H1 (cell line): Measurements from ENCODE around the gene PPARA. TPM values are rescaled to one million over a fixed set of nuclear protein-coding genes. Genes with fewer than 3 reads are reported as not detected.

Experiments
- CTCF ChIA-PET: fragments of 300-600 bp; sonication (Branson Sonifier 250); formaldehyde crosslinking; loops from one replicate; lab custom pipeline; 2021; ENCODE audit not compliant: partially characterized antibody; lab: Charles Lee
- POLR2A ChIA-PET: fragments of 300-600 bp; sonication (Branson Sonifier 250); formaldehyde crosslinking; loops from one replicate; lab custom pipeline; 2021; ENCODE audit warnings: inconsistent platforms; ENCODE audit not compliant: partially characterized antibody; lab: Charles Lee
- DNase-seq, 2 experiments: peaks; one replicate each; pipeline versions ENCODE4 v3.0.0 to v3.0.0-alpha.2; 2010 to 2022; ENCODE audit warnings: low spot score in 2 of 2, low read depth in 1 of 2, mixed read lengths in 1 of 2
- FAIRE-seq: peaks from 2 replicates; lab custom pipeline; 2011; peaks lifted over from hg19 to GRCh38; lab: Jason Lieb, UNC
- H2AFZ ChIP-seq: 2 replicates; pipeline ENCODE4 v1.8.1; 2012; ENCODE audit warnings: low read length, inconsistent platforms
- H2AK5ac ChIP-seq: 2 replicates; pipeline ENCODE4 v1.6.1; 2013; ENCODE audit warnings: low read depth, low read length
- H2BK120ac ChIP-seq: replicated peaks from 2 replicates; pipeline ENCODE3; 2013; ENCODE audit warnings: low read depth, low read length, inconsistent platforms
- H2BK12ac ChIP-seq: 2 replicates; pipeline ENCODE4 v1.6.1; 2013; ENCODE audit warnings: low read depth, low read length
- H2BK15ac ChIP-seq: 2 replicates; pipeline ENCODE4 v1.6.1; 2013; ENCODE audit warnings: low read length
- H2BK20ac ChIP-seq: 2 replicates; pipeline ENCODE4 v1.6.1; 2013; ENCODE audit warnings: low read length
- H2BK5ac ChIP-seq: 2 replicates; pipeline ENCODE4 v1.6.1; 2013; ENCODE audit warnings: low read depth, low read length
- H3K14ac ChIP-seq: 2 replicates; pipeline ENCODE4 v1.6.1; 2013; ENCODE audit warnings: inconsistent platforms; ENCODE audit not compliant: insufficient read length
- H3K18ac ChIP-seq: 2 replicates; pipeline ENCODE4 v1.6.1; 2013; ENCODE audit warnings: low read length; ENCODE audit errors: extremely low read depth
- H3K23ac ChIP-seq: 2 replicates; pipeline ENCODE4 v1.6.1; 2013; ENCODE audit warnings: inconsistent platforms; ENCODE audit not compliant: insufficient read length
- H3K23me2 ChIP-seq: 2 replicates; pipeline ENCODE4 v1.6.1; 2013; ENCODE audit warnings: low read depth, low read length
- H3K27ac ChIP-seq: 2 replicates; pipeline ENCODE4 v1.6.1; 2011; ENCODE audit warnings: low read depth, low read length, inconsistent platforms
- H3K27me3 ChIP-seq, 4 experiments: replicated peaks in 1 of 4; 1 replicate in 1 of 4; 2 replicates in 3 of 4; pipeline versions ENCODE4 v1.6.1 to v1.8.1; 2011 to 2013; ENCODE audit warnings: low read length in 3 of 4, mild to moderate bottlenecking in 3 of 4, inconsistent platforms in 2 of 4, mixed read lengths in 2 of 4, moderate library complexity in 1 of 4; ENCODE audit not compliant: control insufficient read depth in 3 of 4, insufficient read depth in 3 of 4; ENCODE audit errors: extremely low read depth in 1 of 4
- H3K36me3 ChIP-seq, 4 experiments: 2 replicates each; pipeline versions ENCODE4 v1.6.1 to v1.8.1; 2011 to 2013; ENCODE audit warnings: mild to moderate bottlenecking in 4 of 4, low read length in 3 of 4, moderate library complexity in 2 of 4, control low read depth in 1 of 4, inconsistent platforms in 1 of 4; ENCODE audit not compliant: insufficient read depth in 4 of 4, control insufficient read depth in 2 of 4
- H3K4ac ChIP-seq: replicated peaks from 2 replicates; pipeline ENCODE3; 2013; ENCODE audit warnings: low read length, low read depth, mixed read lengths, inconsistent platforms; ENCODE audit not compliant: insufficient read length
- H3K4me1 ChIP-seq, 4 experiments: replicated peaks in 1 of 4; 1 replicate in 1 of 4; 2 replicates in 3 of 4; pipeline versions ENCODE4 v1.6.1 to v1.8.1; 2011 to 2013; ENCODE audit warnings: low read length in 3 of 4, inconsistent platforms in 2 of 4, mixed read lengths in 1 of 4; ENCODE audit not compliant: insufficient read depth in 4 of 4, control insufficient read depth in 3 of 4
- H3K4me2 ChIP-seq, 2 experiments: 2 replicates each; pipeline versions ENCODE4 v1.6.1 to v1.8.1; 2011 to 2013; ENCODE audit warnings: low read depth in 2 of 2, low read length in 2 of 2, control low read depth in 1 of 2, inconsistent platforms in 1 of 2, mild to moderate bottlenecking in 1 of 2; ENCODE audit not compliant: insufficient read depth in 1 of 2
- H3K4me3 ChIP-seq, 4 experiments: fragments of 200-600, 300-600 bp in 1 of 4; sonication (generic), shearing (Covaris generic), sonication (Bioruptor Twin) in 1 of 4; 2 replicates each; pipeline versions ENCODE4 v1.5.1 to v1.8.1; 2011 to 2016; ENCODE audit warnings: low read length in 4 of 4, low read depth in 3 of 4, control low read depth in 2 of 4, inconsistent platforms in 2 of 4, mild to moderate bottlenecking in 2 of 4, mixed read lengths in 1 of 4, moderate library complexity in 1 of 4; ENCODE audit not compliant: insufficient read depth in 2 of 4; ENCODE audit errors: extremely low read depth in 1 of 4
- H3K56ac ChIP-seq: replicated peaks from 2 replicates; pipeline ENCODE3; 2013; ENCODE audit warnings: low read depth, mild to moderate bottlenecking, mixed read lengths, low read length, inconsistent platforms; ENCODE audit not compliant: insufficient read length
- H3K79me1 ChIP-seq: 2 replicates; pipeline ENCODE4 v1.6.1; 2013; ENCODE audit warnings: low read depth, low read length, control low read depth
- H3K79me2 ChIP-seq, 2 experiments: 2 replicates each; pipeline versions ENCODE4 v1.6.1 to v1.8.1; 2012 to 2013; ENCODE audit warnings: low read length in 2 of 2, mild to moderate bottlenecking in 2 of 2, inconsistent platforms in 1 of 2; ENCODE audit not compliant: insufficient read depth in 2 of 2, control insufficient read depth in 1 of 2
- H3K9ac ChIP-seq, 4 experiments: replicated peaks in 1 of 4; 1 replicate in 1 of 4; 2 replicates in 3 of 4; pipeline versions ENCODE4 v1.6.1 to v1.8.1; 2011 to 2013; ENCODE audit warnings: low read depth in 3 of 4, low read length in 3 of 4, control low read depth in 2 of 4, mild to moderate bottlenecking in 2 of 4, moderate library complexity in 2 of 4, inconsistent platforms in 1 of 4; ENCODE audit errors: extremely low read depth in 1 of 4
- H3K9me3 ChIP-seq, 2 experiments: 2 replicates each; pipeline versions ENCODE4 v1.6.1 to v1.8.1; 2012 to 2013; ENCODE audit warnings: mild to moderate bottlenecking in 2 of 2, moderate library complexity in 2 of 2, control low read depth in 1 of 2, inconsistent platforms in 1 of 2, low read depth in 1 of 2, low read length in 1 of 2, mixed read lengths in 1 of 2; ENCODE audit not compliant: insufficient read depth in 2 of 2
- H4K20me1 ChIP-seq, 2 experiments: replicated peaks in 1 of 2; 2 replicates each; pipeline versions ENCODE3 to v1.8.1; 2011 to 2013; ENCODE audit warnings: inconsistent platforms in 2 of 2, low read length in 2 of 2, mild to moderate bottlenecking in 1 of 2; ENCODE audit not compliant: insufficient read depth in 2 of 2, control insufficient read depth in 1 of 2
- H4K5ac ChIP-seq: 2 replicates; pipeline ENCODE4 v1.6.1; 2013; ENCODE audit warnings: low read length, low read depth, mixed read lengths, inconsistent platforms; ENCODE audit not compliant: insufficient read length
- H4K8ac ChIP-seq: 2 replicates; pipeline ENCODE4 v1.8.0; 2013; ENCODE audit warnings: mild to moderate bottlenecking, moderate library complexity, low read length, inconsistent platforms; ENCODE audit not compliant: insufficient read depth; ENCODE audit errors: extremely low read depth
- H4K91ac ChIP-seq: replicated peaks from 2 replicates; pipeline ENCODE3; 2013; ENCODE audit warnings: low read length, mixed read lengths, inconsistent platforms; ENCODE audit not compliant: insufficient read length
- BCL11A ChIP-seq, 2 experiments: IDR thresholded peaks; one replicate each; pipeline ENCODE4 v1.6.1; 2011; ENCODE audit warnings: low read depth in 2 of 2, low read length in 2 of 2, mild to moderate bottlenecking in 2 of 2
- EP300 ChIP-seq, 2 experiments: IDR thresholded peaks; 1 replicate in 1 of 2; 2 replicates in 1 of 2; pipeline ENCODE4 v1.6.1; 2011 to 2012; ENCODE audit warnings: low read depth in 2 of 2, low read length in 2 of 2, mild to moderate bottlenecking in 2 of 2, borderline replicate concordance in 1 of 2, inconsistent platforms in 1 of 2, moderate library complexity in 1 of 2
- FOSL1 ChIP-seq: IDR thresholded peaks from 2 replicates; pipeline ENCODE4 v1.6.1; 2011; ENCODE audit warnings: mild to moderate bottlenecking, low read depth, low read length, moderate library complexity; ENCODE audit not compliant: insufficient read depth
- RBBP5 ChIP-seq: IDR thresholded peaks from 2 replicates; pipeline ENCODE4 v1.7.1; 2012; ENCODE audit warnings: low read depth, mild to moderate bottlenecking, inconsistent platforms, low read length, moderate library complexity, borderline replicate concordance
- RXRA ChIP-seq: IDR thresholded peaks from 2 replicates; pipeline ENCODE4 v1.6.1; 2011; ENCODE audit warnings: low read depth, mild to moderate bottlenecking, low read length, moderate library complexity; ENCODE audit not compliant: insufficient read depth
- SUZ12 ChIP-seq: fragments of 200-600 bp; sonication (generic); IDR thresholded peaks from 2 replicates; pipeline ENCODE4 v1.6.1; 2012; ENCODE audit warnings: mild to moderate bottlenecking, inconsistent platforms, low read length, moderate library complexity, mixed read lengths
- TAF1 ChIP-seq: IDR thresholded peaks from 2 replicates; pipeline ENCODE4 v1.6.1; 2011; ENCODE audit warnings: mild to moderate bottlenecking, low read depth, low read length
- WGBS, 2 experiments: shearing (Covaris generic) in 1 of 2; methylation state at CpG; one replicate each; pipeline versions ENCODE4 v1.1.6 to v1.1.7; 2013 to 2015; ENCODE audit warnings: low lambda C conversion rate in 2 of 2, mixed read lengths in 2 of 2, inconsistent platforms in 1 of 2, low coverage in 1 of 2, missing lambda C conversion rate in 1 of 2; ENCODE audit not compliant: insufficient replicate concordance in 2 of 2, insufficient coverage in 1 of 2, insufficient read length in 1 of 2; ENCODE audit errors: extremely low coverage in 1 of 2, missing lambda C conversion rate in 1 of 2; 5-methylcytosine and 5-hydroxymethylcytosine counted together
- polyA plus RNA-seq, 7 experiments: library from polyadenylated mRNA; depleted of rRNA in 3 of 7; stranded (reverse) in 5 of 7; unstranded in 2 of 7; fragments of >200 nt in 5 of 7; fragments of 200-250 nt in 2 of 7; gene quantifications; 1 replicate in 5 of 7; 2 replicates in 1 of 7; 4 replicates in 1 of 7; pipeline versions ENCODE4 v1.2.1 to v1.2.3, GENCODE V29; 2011 to 2013; ENCODE audit warnings: missing spikeins in 2 of 7, mixed read lengths in 2 of 7
- total RNA-seq: library from RNA; stranded (reverse); fragmentation: NEBNext Ultra II Directional; extraction: Animal tissue kit (Norgen Biotek cat#: 25700); gene quantifications from 2 replicates; pipeline ENCODE4 v1.2.1, GENCODE V29; 2021
- TF ChIP-seq, protein P1 (sequence below): IDR thresholded peaks from 2 replicates; pipeline ENCODE4 v1.6.1; 2012; ENCODE audit warnings: inconsistent platforms
- TF ChIP-seq, protein P2 (sequence below): IDR thresholded peaks from 2 replicates; pipeline ENCODE4 v1.6.1; 2012; ENCODE audit warnings: low read length, inconsistent platforms

The PPARA gene
- total and polyA plus RNA-seq, 2 of the 8 experiments (the other 6 are each of a cell fraction or from before 2014, with no cell fraction given): 3.1 to 8.2 TPM

DNA sequence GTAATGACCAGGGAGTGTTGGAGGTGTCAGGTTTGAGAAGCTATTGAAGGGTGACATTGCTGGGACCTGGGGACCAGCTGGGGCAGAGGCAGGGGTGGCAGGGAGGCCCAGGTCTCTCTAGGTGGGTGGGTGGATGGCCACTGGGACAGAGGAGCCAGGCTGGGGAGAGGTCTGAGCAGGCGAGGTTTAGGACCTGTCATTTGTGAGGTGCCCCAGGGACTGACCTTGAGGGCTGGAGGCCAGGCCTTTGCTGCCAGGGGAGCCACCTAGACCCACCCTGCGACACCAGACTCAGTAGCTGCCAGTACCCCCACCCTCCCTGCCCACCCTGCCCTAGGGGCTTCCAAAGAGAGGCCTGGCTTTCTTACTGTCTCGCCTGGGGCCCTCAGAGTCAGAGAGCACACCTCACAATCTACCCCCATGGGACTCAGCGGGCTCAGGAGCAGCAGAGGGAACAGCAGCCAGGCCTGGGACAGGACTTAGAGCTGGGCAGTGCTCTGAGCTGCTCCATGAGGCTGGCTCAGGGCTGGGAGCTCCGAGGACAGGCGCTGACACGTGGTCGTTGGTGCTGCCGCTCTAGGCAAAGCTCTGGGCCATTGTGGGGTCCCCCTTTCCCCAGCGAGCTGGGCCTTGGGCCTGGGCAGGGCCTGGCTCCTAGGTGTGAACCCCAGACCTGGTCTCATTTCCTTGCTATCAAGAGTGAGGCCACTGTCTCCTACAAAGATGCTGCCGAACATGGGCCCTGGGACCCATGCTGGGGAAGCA, 28.6 kb upstream of the PPARA start:
- ChIA-PET CTCF (interaction anchor here (0.6 to 4.6 kb wide), 41 partner anchors 9 to 491 kb away, joined by 3 to 44 read pairs (median 5); no protein-coding TSS in a partner anchor), POLR2A (interaction anchor here (1.1 to 1.2 kb wide), 2 partner anchors 114 to 175 kb away, joined by 3 to 4 read pairs; partner anchors contain the start of gene GTSE1)
- no peak overlapping the region for H3K18ac ChIP-seq
- no peak overlapping the region for H2AK5ac ChIP-seq
- no peaks in the 10 kb centered on the region for H3K79me1 ChIP-seq
- no peaks in the 10 kb centered on the region for H3K79me2 ChIP-seq
- WGBS, 2 experiments: 78% methylated on average over 11 of the region's 11 CpGs; no CpG with 5 or more reads in 1 of the 2 experiments
- no peaks in the 10 kb centered on the region for H3K23me2 ChIP-seq
- H3K4me3 ChIP-seq: no peak overlapping the region
- no peak overlapping the region for H3K4me2 ChIP-seq
- H4K8ac ChIP-seq: peak overlapping the region; percentile 5; the same call in 1 of the 2 replicates
- peaks cover 0 to 6% (median 0%) of the 10 kb centered on the region in 4 experiments; a peak in 3 of 7 replicates for H3K27me3 ChIP-seq
- H3K4me1 ChIP-seq: peaks cover 0 to 3% (median under 1%) of the 10 kb centered on the region in 4 experiments; a peak in 3 of 7 replicates
- H3K56ac ChIP-seq: no peak overlapping the region
- H3K36me3 ChIP-seq: no peaks in the 10 kb centered on the region
- H2BK5ac ChIP-seq: no peak overlapping the region
- no peak overlapping the region for H3K14ac ChIP-seq
- no peak overlapping the region for H2BK120ac ChIP-seq
- H4K91ac ChIP-seq: no peak overlapping the region
- no peak for DNase-seq
- H3K27ac ChIP-seq: no peak overlapping the region
- FAIRE-seq: no peak
- H2BK12ac ChIP-seq: no peak overlapping the region
- no peak overlapping the region for H3K4ac ChIP-seq
- peaks cover 0 to 1% of the 10 kb centered on the region in 2 experiments for H4K20me1 ChIP-seq
- H3K9me3 ChIP-seq: no peaks in the 10 kb centered on the region
- H2AFZ ChIP-seq: no peak overlapping the region
- H3K9ac ChIP-seq: no peak overlapping the region
- H4K5ac ChIP-seq: no peak overlapping the region
- no peak overlapping the region for H2BK20ac ChIP-seq
- no peak overlapping the region for H3K23ac ChIP-seq
- H2BK15ac ChIP-seq: no peak overlapping the region
- TF ChIP-seq RXRA: no peak
- no peak for TF ChIP-seq FOSL1
- TF ChIP-seq, protein P1, sequence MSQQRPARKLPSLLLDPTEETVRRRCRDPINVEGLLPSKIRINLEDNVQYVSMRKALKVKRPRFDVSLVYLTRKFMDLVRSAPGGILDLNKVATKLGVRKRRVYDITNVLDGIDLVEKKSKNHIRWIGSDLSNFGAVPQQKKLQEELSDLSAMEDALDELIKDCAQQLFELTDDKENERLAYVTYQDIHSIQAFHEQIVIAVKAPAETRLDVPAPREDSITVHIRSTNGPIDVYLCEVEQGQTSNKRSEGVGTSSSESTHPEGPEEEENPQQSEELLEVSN: no peak
- TF ChIP-seq TAF1: no peak
- TF ChIP-seq EP300 (IDR thresholded peaks at IDR 0.05; ENCODE audit: borderline replicate concordance in 1 of 2, low read depth in 2 of 2, low read length in 2 of 2): no peak
- TF ChIP-seq BCL11A (IDR thresholded peaks at IDR 0.05; ENCODE audit: low read depth in 2 of 2, low read length in 2 of 2): no peak
- TF ChIP-seq SUZ12: no peak
- TF ChIP-seq RBBP5: no peak
- TF ChIP-seq, protein P2, sequence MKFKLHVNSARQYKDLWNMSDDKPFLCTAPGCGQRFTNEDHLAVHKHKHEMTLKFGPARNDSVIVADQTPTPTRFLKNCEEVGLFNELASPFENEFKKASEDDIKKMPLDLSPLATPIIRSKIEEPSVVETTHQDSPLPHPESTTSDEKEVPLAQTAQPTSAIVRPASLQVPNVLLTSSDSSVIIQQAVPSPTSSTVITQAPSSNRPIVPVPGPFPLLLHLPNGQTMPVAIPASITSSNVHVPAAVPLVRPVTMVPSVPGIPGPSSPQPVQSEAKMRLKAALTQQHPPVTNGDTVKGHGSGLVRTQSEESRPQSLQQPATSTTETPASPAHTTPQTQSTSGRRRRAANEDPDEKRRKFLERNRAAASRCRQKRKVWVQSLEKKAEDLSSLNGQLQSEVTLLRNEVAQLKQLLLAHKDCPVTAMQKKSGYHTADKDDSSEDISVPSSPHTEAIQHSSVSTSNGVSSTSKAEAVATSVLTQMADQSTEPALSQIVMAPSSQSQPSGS: no peak
